Neural crest cell (in vitro differentiated cells): ENCODE results near the gene FBXL17. TPM values are rescaled to one million over a fixed set of nuclear protein-coding genes. Genes with fewer than 3 reads are reported as not detected.
A peak's percentile ranks its signal among the peaks of the same experiment; 100 is the strongest.

ENCODE experiments used
- DNase-seq: peaks from one replicate; pipeline ENCODE4 v3.0.0; 2021; ENCODE audit warnings: low read depth, mixed read lengths, low spot score
- H3K27ac Mint-ChIP-seq: one replicate; pipeline ENCODE4 v1.8.0; 2021; ENCODE audit warnings: mild to moderate bottlenecking, mixed read lengths; ENCODE audit not compliant: unreplicated experiment
- H3K27me3 Mint-ChIP-seq: 2 replicates; pipeline ENCODE4 v1.8.0; 2021; ENCODE audit warnings: low read depth, mild to moderate bottlenecking, mixed read lengths
- H3K36me3 Mint-ChIP-seq: 2 replicates; pipeline ENCODE4 v1.8.0; 2021; ENCODE audit warnings: low read depth, mild to moderate bottlenecking, mixed read lengths
- H3K4me1 Mint-ChIP-seq: 2 replicates; pipeline ENCODE4 v1.8.0; 2021; ENCODE audit warnings: mixed read lengths
- H3K4me3 Mint-ChIP-seq: one replicate; pipeline ENCODE4 v1.8.0; 2021; ENCODE audit warnings: mild to moderate bottlenecking, mixed read lengths
- H3K9me3 Mint-ChIP-seq: 2 replicates; pipeline ENCODE4 v1.8.0; 2021; ENCODE audit warnings: mixed read lengths
- CTCF ChIP-seq: fragments of 200-600 bp; sonication (generic); conservative IDR thresholded peaks from 2 replicates; pipeline ENCODE4 v1.5.0; 2021; ENCODE audit warnings: antibody characterized with exemption, mild to moderate bottlenecking
- total RNA-seq: library from RNA; stranded (reverse); gene quantifications from 2 replicates; pipeline ENCODE4 v1.2.1, GENCODE V29; 2021

FBXL17 gene
- total RNA-seq, 1 donor from 2014 or later = 17.8 TPM

GRCh38 chr5:107869438-107870115 is 512.3 kb downstream of the FBXL17 start:
- no peak overlapping the region for H3K4me3 Mint-ChIP-seq

GRCh38 chr5:107868650-107869409 is 513.1 kb downstream of the FBXL17 start:
- H3K4me1 Mint-ChIP-seq = peaks cover 14% of the 10 kb centered on the region
- peak overlapping the region; percentile 46 for H3K27ac Mint-ChIP-seq
- no peak for DNase-seq
- no peak for TF ChIP-seq CTCF
- peaks cover 4% of the 10 kb centered on the region for H3K36me3 Mint-ChIP-seq
- H3K27me3 Mint-ChIP-seq = no peaks in the 10 kb centered on the region
- H3K4me3 Mint-ChIP-seq = no peak overlapping the region
- H3K9me3 Mint-ChIP-seq = peaks cover 2% of the 10 kb centered on the region

More at GRCh38 chr5:107869438-107870115, 512.3 kb downstream of the FBXL17 start:
- Mint-ChIP-seq H3K9me3 (peaks cover under 1% of the 10 kb centered on the region), H3K36me3 (peaks cover 4% of the 10 kb centered on the region), H3K27me3 (no peaks in the 10 kb centered on the region), H3K4me1 (peaks cover 21% of the 10 kb centered on the region), H3K27ac (peak overlapping the region; percentile 48)
- no peak for DNase-seq
- no peak for TF ChIP-seq CTCF

GRCh38 chr5:107867266-107867665 is 514.6 kb downstream of the FBXL17 start:
- H3K27me3 Mint-ChIP-seq = no peaks in the 10 kb centered on the region
- H3K4me3 Mint-ChIP-seq = no peak overlapping the region
- peaks cover 4% of the 10 kb centered on the region for H3K4me1 Mint-ChIP-seq
- no peak for TF ChIP-seq CTCF
- peaks cover 2% of the 10 kb centered on the region for H3K9me3 Mint-ChIP-seq
- peaks cover 5% of the 10 kb centered on the region for H3K36me3 Mint-ChIP-seq
- no peak overlapping the region for H3K27ac Mint-ChIP-seq
- no peak for DNase-seq

- no peak overlapping the region for H3K27ac Mint-ChIP-seq
These were observed 517.1 kb downstream of the FBXL17 start for GRCh38 chr5:107864793-107865192.

GRCh38 chr5:107863125-107863524 is 518.8 kb downstream of the FBXL17 start:
- Mint-ChIP-seq H3K27me3 (no peaks in the 10 kb centered on the region), H3K4me1 (peaks cover 6% of the 10 kb centered on the region), H3K9me3 (peaks cover 2% of the 10 kb centered on the region), H3K4me3 (no peak overlapping the region), H3K27ac (no peak overlapping the region), H3K36me3 (peaks cover 10% of the 10 kb centered on the region)
- no peak for TF ChIP-seq CTCF
- no peak for DNase-seq

More at GRCh38 chr5:107864793-107865192, 517.1 kb downstream of the FBXL17 start:
- peaks cover 10% of the 10 kb centered on the region for H3K36me3 Mint-ChIP-seq
- no peaks in the 10 kb centered on the region for H3K27me3 Mint-ChIP-seq
- no peaks in the 10 kb centered on the region for H3K4me1 Mint-ChIP-seq
- TF ChIP-seq CTCF = no peak
- peaks cover 2% of the 10 kb centered on the region for H3K9me3 Mint-ChIP-seq
- no peak overlapping the region for H3K4me3 Mint-ChIP-seq
- DNase-seq = no peak
